SK-N-SH (cell line): Measurements from ENCODE around the gene RAD51B. TPM values are rescaled to one million over a fixed set of nuclear protein-coding genes. Genes with fewer than 3 reads are reported as not detected.

ENCODE experiments used
- CTCF ChIA-PET: fragments of 300-600, 350-600 bp; formaldehyde crosslinking; extraction: SDS; loops from one replicate; lab custom pipeline; 2021; lab: Yijun Ruan, JAX
- POLR2A ChIA-PET: fragments of 350-600 bp; sonication (Branson Sonifier 250); formaldehyde crosslinking; extraction: SDS; loops from one replicate; lab custom pipeline; 2020; ENCODE audit warnings: antibody characterized with exemption, inconsistent platforms; lab: Yijun Ruan, JAX
- DNase-seq: peaks from one replicate; pipeline ENCODE4 v3.0.0; 2012
- H2AFZ ChIP-seq: fragments of 200-600 bp; sonication (generic); 2 replicates; pipeline ENCODE4 v1.8.1; 2016; ENCODE audit warnings: antibody characterized with exemption, mild to moderate bottlenecking, low read depth
- H3F3A ChIP-seq: fragments of 200-600 bp; sonication (generic); replicated peaks from 2 replicates; pipeline ENCODE3; 2016; ENCODE audit warnings: antibody characterized with exemption, mild to moderate bottlenecking; ENCODE audit not compliant: insufficient read depth
- H3K27ac ChIP-seq, 2 experiments: fragments of 200-500 bp in 1 of 2; fragments of 200-600 bp in 1 of 2; sonication (Bioruptor generic) in 1 of 2; sonication (generic), shearing (Covaris generic) in 1 of 2; 2 replicates each; pipeline versions ENCODE4 v1.5.1 to v1.6.1; 2014 to 2016; ENCODE audit warnings: low read depth in 2 of 2, inconsistent platforms in 1 of 2, low read length in 1 of 2, mild to moderate bottlenecking in 1 of 2, mixed read lengths in 1 of 2
- H3K27me3 ChIP-seq: fragments of 200-600 bp; sonication (generic), shearing (Covaris generic); 2 replicates; pipeline ENCODE4 v1.6.1; 2016; ENCODE audit warnings: mixed run types; ENCODE audit not compliant: insufficient read depth
- H3K36me3 ChIP-seq, 2 experiments: fragments of 200-500 bp in 1 of 2; fragments of 200-600 bp in 1 of 2; sonication (Bioruptor generic) in 1 of 2; sonication (generic) in 1 of 2; replicated peaks in 1 of 2; 2 replicates each; pipeline versions ENCODE3 to v1.5.1; 2014 to 2016; ENCODE audit warnings: low read length in 1 of 2, mild to moderate bottlenecking in 1 of 2; ENCODE audit not compliant: insufficient read depth in 2 of 2, control insufficient read depth in 1 of 2
- H3K4me1 ChIP-seq, 2 experiments: fragments of 200-500 bp in 1 of 2; fragments of 200-600 bp in 1 of 2; sonication (Bioruptor generic) in 1 of 2; sonication (generic), shearing (Covaris generic) in 1 of 2; 2 replicates each; pipeline versions ENCODE4 v1.5.1 to v1.6.1; 2014 to 2016; ENCODE audit warnings: low read depth in 1 of 2, low read length in 1 of 2, mixed run types in 1 of 2; ENCODE audit not compliant: insufficient read depth in 2 of 2, control insufficient read depth in 1 of 2
- H3K4me2 ChIP-seq: fragments of 200-600 bp; sonication (generic), shearing (Covaris generic); 2 replicates; pipeline ENCODE4 v1.6.1; 2017; ENCODE audit warnings: mixed run types
- H3K4me3 ChIP-seq, 2 experiments: fragments of 200-500 bp in 1 of 2; fragments of 200-600 bp in 1 of 2; sonication (Bioruptor generic) in 1 of 2; sonication (generic), shearing (Covaris generic) in 1 of 2; 2 replicates each; pipeline versions ENCODE4 v1.5.1 to v1.8.1; 2014 to 2016; ENCODE audit warnings: low read depth in 2 of 2, inconsistent platforms in 1 of 2, low read length in 1 of 2, mild to moderate bottlenecking in 1 of 2, mixed read lengths in 1 of 2, moderate library complexity in 1 of 2
- H3K79me2 ChIP-seq: fragments of 200-600 bp; sonication (generic); 2 replicates; pipeline ENCODE4 v1.8.1; 2017; ENCODE audit warnings: mild to moderate bottlenecking; ENCODE audit not compliant: insufficient read depth
- H3K9ac ChIP-seq: fragments of 200-600 bp; sonication (generic); 2 replicates; pipeline ENCODE4 v1.6.1; 2017; ENCODE audit warnings: mixed run types
- H3K9me2 ChIP-seq: fragments of 200-600 bp; sonication (generic); 2 replicates; pipeline ENCODE4 v1.6.1; 2017; ENCODE audit warnings: mixed run types
- H3K9me3 ChIP-seq: fragments of 200-600 bp; sonication (generic); 2 replicates; pipeline ENCODE4 v1.6.1; 2017; ENCODE audit warnings: mixed run types, mild to moderate bottlenecking, moderate library complexity
- H4K20me1 ChIP-seq: fragments of 200-600 bp; sonication (generic); 2 replicates; pipeline ENCODE4 v1.6.1; 2017; ENCODE audit warnings: mild to moderate bottlenecking, mixed run types; ENCODE audit not compliant: insufficient read depth
- CHD2 ChIP-seq: fragments of 150-350 bp; IDR thresholded peaks from 2 replicates; pipeline ENCODE4 v1.6.1; 2018; ENCODE audit warnings: low read length; ENCODE audit not compliant: partially characterized antibody
- CTCF ChIP-seq: fragments of 200-600 bp; sonication (generic); IDR thresholded peaks from 2 replicates; pipeline ENCODE4 v1.6.1; 2017; ENCODE audit warnings: antibody characterized with exemption, mild to moderate bottlenecking, moderate library complexity
- ELF1 ChIP-seq: IDR thresholded peaks from 2 replicates; pipeline ENCODE4 v1.4.0; 2012
- EZH2phosphoT487 ChIP-seq: fragments of 200-600 bp; sonication (generic); IDR thresholded peaks from 2 replicates; pipeline ENCODE4 v1.6.1; 2017; ENCODE audit warnings: low read depth, mixed run types, mild to moderate bottlenecking, antibody characterized with exemption, moderate library complexity, borderline replicate concordance
- FOSL2 ChIP-seq: IDR thresholded peaks from 2 replicates; pipeline ENCODE4 v1.4.0; 2012; ENCODE audit warnings: low read depth, mild to moderate bottlenecking, moderate library complexity, borderline replicate concordance
- FOXM1 ChIP-seq: IDR thresholded peaks from 2 replicates; pipeline ENCODE4 v1.4.0; 2012; ENCODE audit warnings: low read depth, mild to moderate bottlenecking
- GATA2 ChIP-seq: sonication (generic); formaldehyde crosslinking; IDR thresholded peaks from 2 replicates; pipeline ENCODE4 v1.5.0; 2020; ENCODE audit warnings: mild to moderate bottlenecking, missing genetic modification reagents
- IRF3 ChIP-seq: fragments of 150-350 bp; IDR thresholded peaks from 2 replicates; pipeline ENCODE4 v1.6.1; 2016; ENCODE audit warnings: mild to moderate bottlenecking, low read depth, low read length
- MXI1 ChIP-seq: IDR thresholded peaks from 2 replicates; pipeline ENCODE4 v1.6.1; 2012; ENCODE audit warnings: mild to moderate bottlenecking, low read depth, low read length, improper control_type of control experiment
- NRF1 ChIP-seq: IDR thresholded peaks from 2 replicates; pipeline ENCODE4 v1.6.1; 2012; ENCODE audit warnings: low read depth, mild to moderate bottlenecking, low read length
- PBX3 ChIP-seq: IDR thresholded peaks from 2 replicates; pipeline ENCODE4; 2012
- RCOR1 ChIP-seq: fragments of 150-350 bp; IDR thresholded peaks from 2 replicates; pipeline ENCODE4 v1.6.1; 2017; ENCODE audit warnings: antibody characterized with exemption, low read length
- REST ChIP-seq: IDR thresholded peaks from 2 replicates; pipeline ENCODE4 v1.6.1; 2012; ENCODE audit warnings: mild to moderate bottlenecking, low read depth, low read length, moderate library complexity
- RXRA ChIP-seq: IDR thresholded peaks from 2 replicates; pipeline ENCODE4 v1.4.0; 2012; ENCODE audit warnings: low read depth, mild to moderate bottlenecking, borderline replicate concordance
- SIN3A ChIP-seq: IDR thresholded peaks from 2 replicates; pipeline ENCODE4 v1.6.1; 2012; ENCODE audit warnings: low read depth, mild to moderate bottlenecking, low read length, moderate library complexity, borderline replicate concordance
- TCF12 ChIP-seq: IDR thresholded peaks from 2 replicates; pipeline ENCODE4 v1.4.0; 2012
- TEAD4 ChIP-seq: IDR thresholded peaks from 2 replicates; pipeline ENCODE4 v1.4.0; 2012; ENCODE audit warnings: mild to moderate bottlenecking, borderline replicate concordance; ENCODE audit not compliant: insufficient read depth
- USF2 ChIP-seq: fragments of 150-350 bp; IDR thresholded peaks from 2 replicates; pipeline ENCODE4 v1.6.1; 2017; ENCODE audit warnings: antibody characterized with exemption, low read length, low read depth, borderline replicate concordance
- WGBS: methylation state at CpG from one replicate; pipeline ENCODE4 v1.1.6; 2017; ENCODE audit warnings: low lambda C conversion rate; 5-methylcytosine and 5-hydroxymethylcytosine counted together
- polyA plus RNA-seq, 3 experiments: library from polyadenylated mRNA; depleted of rRNA; stranded (reverse); fragments of >200 nt; gene quantifications; 2 replicates each; pipeline ENCODE4 v1.2.3, GENCODE V29; 2012

Gene RAD51B
- polyA plus RNA-seq, 1 of the 3 experiments (the other 2 are of a cell fraction): 6.0 TPM

GRCh38 chr14:68726093-68726695, 906.6 kb downstream of the RAD51B start (continued):
- TF ChIP-seq PBX3 (no peak), REST (no peak), EZH2phosphoT487 (no peak), MXI1 (no peak)

GRCh38 chr14:68727315-68728047, 907.9 kb downstream of the RAD51B start:
- Histone ChIP-seq H3K9ac (no peak overlapping the region), H3K27me3 (no peaks in the 10 kb centered on the region), H3F3A (no peaks in the 10 kb centered on the region), H3K4me1 (no peaks in the 10 kb centered on the region), H3K9me3 (no peaks in the 10 kb centered on the region), H3K4me2 (no peak overlapping the region), H3K79me2 (no peaks in the 10 kb centered on the region), H3K9me2 (no peaks in the 10 kb centered on the region), H2AFZ (no peak overlapping the region), H3K36me3 (no peaks in the 10 kb centered on the region), H3K4me3 (no peak overlapping the region), H3K27ac (no peak overlapping the region), H4K20me1 (no peaks in the 10 kb centered on the region)
- ChIA-PET POLR2A (no interaction called here), CTCF (interaction anchor here (1.8 kb wide), 1 partner anchor 9 kb away, joined by 4 read pairs; no protein-coding TSS in a partner anchor)
- WGBS: 92% methylated on average over 5 of the region's 5 CpGs
- DNase-seq: no peak
- no peak for TF ChIP-seq FOXM1
- TF ChIP-seq RCOR1: no peak
- no peak for TF ChIP-seq CTCF
- no peak for TF ChIP-seq SIN3A
- no peak for TF ChIP-seq CHD2
- no peak for TF ChIP-seq IRF3
- TF ChIP-seq FOSL2: no peak
- no peak for TF ChIP-seq GATA2
- no peak for TF ChIP-seq ELF1
- no peak for TF ChIP-seq NRF1
- TF ChIP-seq TEAD4: no peak
- TF ChIP-seq RXRA: no peak
- no peak for TF ChIP-seq USF2
- TF ChIP-seq TCF12: no peak
